Measurements from ENCODE around the gene P2RX7.

P2RX7 gene

GRCh38 chr12:121132601-121133481, at the start of gene P2RX7:
P2RX7 (plus strand) TSS chr12:121132876; CDS start chr12:121132971, 95 bp downstream.
- DNase-seq, result peak; percentile 37

- no peak for DNase-seq
Observed at GRCh38 chr12:121084229-121084628, 48.4 kb upstream of the P2RX7 start.

- no peak for DNase-seq
Observed at GRCh38 chr12:121085069-121085468, 47.6 kb upstream of the P2RX7 start.

GRCh38 chr12:121085506-121086353, 46.9 kb upstream of the P2RX7 start:
- DNase-seq, result no peak

- no peak for DNase-seq
Observed at GRCh38 chr12:121086781-121087295, 45.8 kb upstream of the P2RX7 start.

GRCh38 chr12:121087467-121088194, 45.0 kb upstream of the P2RX7 start:
- DNase-seq, result no peak

- no peak for DNase-seq
Observed at GRCh38 chr12:121088195-121088585, 44.5 kb upstream of the P2RX7 start.

GRCh38 chr12:121089031-121089812, 43.5 kb upstream of the P2RX7 start:
- no peak for DNase-seq

GRCh38 chr12:121089813-121090430, 42.8 kb upstream of the P2RX7 start:
- no peak for DNase-seq

GRCh38 chr12:121090586-121091514, 41.8 kb upstream of the P2RX7 start:
- DNase-seq, result no peak

GRCh38 chr12:121092034-121092433, 40.6 kb upstream of the P2RX7 start:
- no peak for DNase-seq

- DNase-seq, result no peak
Observed at GRCh38 chr12:121093487-121093891, 39.2 kb upstream of the P2RX7 start.

- peak; percentile 45 for DNase-seq
Observed at GRCh38 chr12:121095544-121096198, 37.0 kb upstream of the P2RX7 start.

- no peak for DNase-seq
Observed at GRCh38 chr12:121096199-121096798, 36.4 kb upstream of the P2RX7 start.

- no peak for DNase-seq
Observed at GRCh38 chr12:121099779-121100178, 32.9 kb upstream of the P2RX7 start.

- DNase-seq, result no peak
Observed at GRCh38 chr12:121102307-121102706, 30.4 kb upstream of the P2RX7 start.

GRCh38 chr12:121107681-121108080, 25.0 kb upstream of the P2RX7 start:
- no peak for DNase-seq

- DNase-seq, result no peak
Observed at GRCh38 chr12:121108492-121108891, 24.2 kb upstream of the P2RX7 start.

- DNase-seq, result peak; percentile 44
Observed at GRCh38 chr12:121110211-121110940, 22.3 kb upstream of the P2RX7 start.
